ENCODE data around the gene PLB1. TPM values are rescaled to one million over a fixed set of nuclear protein-coding genes. Genes with fewer than 3 reads are reported as not detected.
A peak's percentile ranks its signal among the peaks of the same experiment; 100 is the strongest.

Gene PLB1
- total RNA-seq, 1 experiment from 2014 or later: 0.40 TPM

DNA sequence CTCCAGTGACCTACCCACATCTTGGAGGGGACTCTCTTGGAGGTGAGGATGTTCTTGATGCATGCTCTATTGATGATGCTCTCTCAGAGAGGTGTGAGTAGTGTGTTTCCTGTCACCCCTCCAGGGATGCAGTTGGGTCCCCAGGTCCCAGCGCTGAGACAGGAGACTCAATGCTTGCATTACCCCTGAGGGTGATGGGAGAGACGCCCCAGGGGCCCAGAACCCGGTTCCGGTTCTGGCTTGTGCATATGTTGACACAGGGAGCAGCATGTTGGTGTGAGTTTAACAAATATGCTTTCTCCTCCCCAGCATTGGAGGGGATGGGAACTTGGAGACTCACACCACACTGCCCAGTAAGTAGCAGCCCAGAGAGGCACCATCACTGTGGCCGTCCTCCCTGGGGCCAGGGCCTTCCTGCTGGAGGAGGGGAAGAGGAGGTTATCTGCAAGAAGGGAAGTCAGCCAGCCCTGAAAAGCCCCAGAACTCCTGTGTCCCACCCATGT lies 124.5 kb downstream of the PLB1 start:
- H3K36me3 ChIP-seq (ENCODE audit: low read depth, low read length): no peaks in the 10 kb centered on the region
- H2AFZ ChIP-seq (ENCODE audit: low read length): no peak overlapping the region
- H3K9me2 ChIP-seq (replicated peaks; ENCODE audit: low read length): no peaks in the 10 kb centered on the region
- H3K79me2 ChIP-seq (ENCODE audit: low read length): no peaks in the 10 kb centered on the region
- H3K4me2 ChIP-seq (ENCODE audit: low read length): no peak overlapping the region
- no peaks in the 10 kb centered on the region for H4K20me1 ChIP-seq (ENCODE audit: low read length)
- intact Hi-C loops (cut with micrococcal nuclease): loop anchor here (2.0 kb wide), 1 partner anchor 28 kb away; no protein-coding TSS in a partner anchor
- no peak overlapping the region for H3K4me3 ChIP-seq (ENCODE audit: low read length)
- ATAC-seq: no peak
- peak overlapping the region; percentile 56; the same call in 1 of the 2 replicates for H3K9ac ChIP-seq (ENCODE audit: low read length)
- no peaks in the 10 kb centered on the region for H3K27me3 ChIP-seq (ENCODE audit: low read length)
- DNase-seq: no peak
- BruUV-seq (replicated peaks): no TSS peak
- H3F3A ChIP-seq (ENCODE audit: low read length, unreplicated experiment): no peaks in the 10 kb centered on the region
- TF ChIP-seq EZH2phosphoT487 (IDR thresholded peaks at IDR 0.05; ENCODE audit: borderline replicate concordance, low read length): no peak
- TF ChIP-seq, protein P1, sequence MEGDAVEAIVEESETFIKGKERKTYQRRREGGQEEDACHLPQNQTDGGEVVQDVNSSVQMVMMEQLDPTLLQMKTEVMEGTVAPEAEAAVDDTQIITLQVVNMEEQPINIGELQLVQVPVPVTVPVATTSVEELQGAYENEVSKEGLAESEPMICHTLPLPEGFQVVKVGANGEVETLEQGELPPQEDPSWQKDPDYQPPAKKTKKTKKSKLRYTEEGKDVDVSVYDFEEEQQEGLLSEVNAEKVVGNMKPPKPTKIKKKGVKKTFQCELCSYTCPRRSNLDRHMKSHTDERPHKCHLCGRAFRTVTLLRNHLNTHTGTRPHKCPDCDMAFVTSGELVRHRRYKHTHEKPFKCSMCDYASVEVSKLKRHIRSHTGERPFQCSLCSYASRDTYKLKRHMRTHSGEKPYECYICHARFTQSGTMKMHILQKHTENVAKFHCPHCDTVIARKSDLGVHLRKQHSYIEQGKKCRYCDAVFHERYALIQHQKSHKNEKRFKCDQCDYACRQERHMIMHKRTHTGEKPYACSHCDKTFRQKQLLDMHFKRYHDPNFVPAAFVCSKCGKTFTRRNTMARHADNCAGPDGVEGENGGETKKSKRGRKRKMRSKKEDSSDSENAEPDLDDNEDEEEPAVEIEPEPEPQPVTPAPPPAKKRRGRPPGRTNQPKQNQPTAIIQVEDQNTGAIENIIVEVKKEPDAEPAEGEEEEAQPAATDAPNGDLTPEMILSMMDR (conservative IDR thresholded peaks at IDR 0.05; ENCODE audit: low read depth, low read length): no peak
- peaks cover 51% of the 10 kb centered on the region for H3K4me1 ChIP-seq (ENCODE audit: insufficient read depth, low read length)
- no peaks in the 10 kb centered on the region for H3K9me3 ChIP-seq (ENCODE audit: low read length)
- CTCF ChIA-PET: interaction anchor here (1.4 kb wide), 1 partner anchor 26 kb away, joined by 10 read pairs; no protein-coding TSS in a partner anchor
- POLR2A ChIA-PET (ENCODE audit: unreplicated experiment): no interaction called here
- H3K27ac ChIP-seq (ENCODE audit: low read length): peak overlapping the region; percentile 87

DNA sequence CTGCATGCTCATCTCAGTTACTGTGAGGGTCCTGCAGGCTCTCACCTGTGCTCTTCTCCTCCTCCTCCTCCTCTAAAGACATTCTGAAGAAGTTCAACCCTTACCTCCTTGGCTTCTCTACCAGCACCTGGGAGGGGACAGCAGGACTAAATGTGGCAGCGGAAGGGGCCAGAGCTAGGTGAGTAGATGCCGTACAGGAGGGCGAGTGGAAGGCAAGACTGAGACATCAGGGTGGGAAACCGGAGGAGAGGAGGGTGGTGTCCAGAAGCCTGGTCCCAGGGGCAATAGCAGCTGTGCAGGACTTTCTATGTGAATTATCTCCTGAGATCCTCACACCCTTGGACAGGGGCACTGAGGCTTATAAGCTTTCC lies 124.9 kb downstream of the PLB1 start:
- no TSS peak for BruUV-seq (replicated peaks)
- Histone ChIP-seq H2AFZ (ENCODE audit: low read length) (no peak overlapping the region), H3K27ac (ENCODE audit: low read length) (peak overlapping the region; percentile 87), H3K9ac (ENCODE audit: low read length) (peak overlapping the region; percentile 56), H4K20me1 (ENCODE audit: low read length) (no peaks in the 10 kb centered on the region), H3K27me3 (ENCODE audit: low read length) (no peaks in the 10 kb centered on the region), H3K4me1 (ENCODE audit: insufficient read depth, low read length) (peaks cover 51% of the 10 kb centered on the region), H3F3A (ENCODE audit: low read length, unreplicated experiment) (no peaks in the 10 kb centered on the region), H3K36me3 (ENCODE audit: low read depth, low read length) (no peaks in the 10 kb centered on the region), H3K79me2 (ENCODE audit: low read length) (no peaks in the 10 kb centered on the region), H3K9me3 (ENCODE audit: low read length) (no peaks in the 10 kb centered on the region), H3K9me2 (replicated peaks; ENCODE audit: low read length) (no peaks in the 10 kb centered on the region), H3K4me2 (ENCODE audit: low read length) (peak overlapping the region; percentile 62), H3K4me3 (ENCODE audit: low read length) (peak overlapping the region; percentile 11; the same call in 1 of the 2 replicates)
- ChIA-PET POLR2A (ENCODE audit: unreplicated experiment) (interaction anchor here (0.6 kb wide), 1 partner anchor 43 kb away, joined by 7 read pairs; no protein-coding TSS in a partner anchor), CTCF (interaction anchor here (1.2 to 1.4 kb wide), 3 partner anchors 13 to 131 kb away, joined by 4 to 10 read pairs (median 5); partner anchors contain the start of gene PPP1CB)
- TF ChIP-seq, protein P1 (conservative IDR thresholded peaks at IDR 0.05; ENCODE audit: low read depth, low read length): no peak
- TF ChIP-seq EZH2phosphoT487 (IDR thresholded peaks at IDR 0.05; ENCODE audit: borderline replicate concordance, low read length) (no peak), EZH2 (IDR thresholded peaks at IDR 0.05; ENCODE audit: low read length, unreplicated experiment) (no peak)
- no peak for ATAC-seq
- intact Hi-C loops (cut with micrococcal nuclease): loop anchor here (1.0 to 2.0 kb wide), 5 partner anchors 10 to 133 kb away; no protein-coding TSS in a partner anchor
- DNase-seq: no peak
